Activated CD8-positive, alpha-beta memory T cell treated with anti-CD3 and anti-CD28 coated beads, Interleukin-2, amount 50 U/mL, for 4 hours (primary cell): ENCODE measurements around the gene DRC7.

ENCODE experiments used
- DNase-seq: peaks from one replicate; pipeline ENCODE4 v3.0.0-alpha.2; 2020

The DRC7 gene

GRCh38 chr16:57677622-57678369, 16.8 kb upstream of the DRC7 start:
- no peak for DNase-seq

- DNase-seq = no peak
Measured at GRCh38 chr16:57679016-57679415, 15.6 kb upstream of the DRC7 start.

GRCh38 chr16:57679767-57680482, 14.7 kb upstream of the DRC7 start:
- no peak for DNase-seq

- no peak for DNase-seq
Measured at GRCh38 chr16:57680842-57681375, 13.7 kb upstream of the DRC7 start.

- no peak for DNase-seq
Measured at GRCh38 chr16:57681950-57682728, 12.5 kb upstream of the DRC7 start.

GRCh38 chr16:57682809-57683635, 11.6 kb upstream of the DRC7 start:
- DNase-seq = no peak

- no peak for DNase-seq
Measured at GRCh38 chr16:57683636-57684545, 10.7 kb upstream of the DRC7 start.

GRCh38 chr16:57684626-57685358, 9.8 kb upstream of the DRC7 start:
- no peak for DNase-seq

GRCh38 chr16:57685633-57686032, 9.0 kb upstream of the DRC7 start:
- no peak for DNase-seq

GRCh38 chr16:57686577-57686976, 8.0 kb upstream of the DRC7 start:
- no peak for DNase-seq

- DNase-seq = no peak
Measured at GRCh38 chr16:57687363-57687929, 7.2 kb upstream of the DRC7 start.

- DNase-seq = no peak
Measured at GRCh38 chr16:57688487-57688986, 6.1 kb upstream of the DRC7 start.

- no peak for DNase-seq
Measured at GRCh38 chr16:57688987-57689761, 5.4 kb upstream of the DRC7 start.

- DNase-seq = peak; percentile 31
Measured at GRCh38 chr16:57689762-57690558, 4.6 kb upstream of the DRC7 start.

GRCh38 chr16:57690782-57691471, 3.7 kb upstream of the DRC7 start:
- no peak for DNase-seq

GRCh38 chr16:57692636-57693035, 2.0 kb upstream of the DRC7 start:
- DNase-seq = no peak

- no peak for DNase-seq
Measured at GRCh38 chr16:57693550-57693949, 1.1 kb upstream of the DRC7 start.

- no peak for DNase-seq
Measured at GRCh38 chr16:57694231-57694724, 328 bp upstream of the DRC7 start.
